Activated CD8-positive, alpha-beta T cell treated with anti-CD3 and anti-CD28 coated beads for 36 hours (primary cell): ENCODE measurements around the gene LY6G5B. TPM values are rescaled to one million over a fixed set of nuclear protein-coding genes. Genes with fewer than 3 reads are reported as not detected.

Source experiments
- ATAC-seq: fragments of 200-7000 bp; cut with Tn5 transposase; one replicate; pipeline ENCODE4 v1.10.0; 2021; ENCODE audit warnings: mild to moderate bottlenecking, moderate library complexity
- CTCF ChIA-PET: fragments of 350-600 bp; sonication (Branson Sonifier 250); formaldehyde crosslinking; loops from one replicate; lab custom pipeline; 2021; ENCODE audit warnings: antibody characterized with exemption; lab: Charles Lee
- POLR2A ChIA-PET: fragments of 350-600 bp; sonication (Branson Sonifier 250); formaldehyde crosslinking; loops from one replicate; lab custom pipeline; 2021; ENCODE audit warnings: antibody characterized with exemption; lab: Charles Lee
- DNase-seq: peaks from one replicate; pipeline ENCODE4 v3.0.0-alpha.2; 2020
- H3K27ac Mint-ChIP-seq: one replicate; pipeline ENCODE4 v1.8.0; 2021; ENCODE audit warnings: mild to moderate bottlenecking, mixed read lengths
- H3K27me3 Mint-ChIP-seq: one replicate; pipeline ENCODE4 v1.8.0; 2021; ENCODE audit warnings: mixed read lengths
- H3K36me3 Mint-ChIP-seq: one replicate; pipeline ENCODE4 v1.8.0; 2021; ENCODE audit warnings: low read depth, mixed read lengths
- H3K4me1 Mint-ChIP-seq: one replicate; pipeline ENCODE4 v1.8.0; 2021; ENCODE audit warnings: low read depth, mixed read lengths
- H3K4me3 Mint-ChIP-seq: one replicate; pipeline ENCODE4 v1.8.0; 2021; ENCODE audit warnings: mild to moderate bottlenecking, moderate library complexity, mixed read lengths
- H3K9me3 Mint-ChIP-seq: one replicate; pipeline ENCODE4 v1.8.0; 2021; ENCODE audit warnings: mixed read lengths
- intact Hi-C: fragments of 100-400 bp; cut with micrococcal nuclease; formaldehyde crosslinking; loops from one replicate; pipeline ENCODE4 v1.10.0; 2022
- total RNA-seq, 2 experiments: library from RNA; stranded (reverse); gene quantifications; one replicate each; pipeline ENCODE4 v1.2.3, GENCODE V29; 2021
- TF ChIP-seq, protein P1 (sequence below): fragments of 200-600 bp; IDR thresholded peaks from one replicate; pipeline ENCODE4 v1.8.0; 2022; ENCODE audit warnings: antibody characterized with exemption, mild to moderate bottlenecking

LY6G5B gene
- total RNA-seq, 2 experiments from 2014 or later = 14.7 to 16.1 TPM

DNA sequence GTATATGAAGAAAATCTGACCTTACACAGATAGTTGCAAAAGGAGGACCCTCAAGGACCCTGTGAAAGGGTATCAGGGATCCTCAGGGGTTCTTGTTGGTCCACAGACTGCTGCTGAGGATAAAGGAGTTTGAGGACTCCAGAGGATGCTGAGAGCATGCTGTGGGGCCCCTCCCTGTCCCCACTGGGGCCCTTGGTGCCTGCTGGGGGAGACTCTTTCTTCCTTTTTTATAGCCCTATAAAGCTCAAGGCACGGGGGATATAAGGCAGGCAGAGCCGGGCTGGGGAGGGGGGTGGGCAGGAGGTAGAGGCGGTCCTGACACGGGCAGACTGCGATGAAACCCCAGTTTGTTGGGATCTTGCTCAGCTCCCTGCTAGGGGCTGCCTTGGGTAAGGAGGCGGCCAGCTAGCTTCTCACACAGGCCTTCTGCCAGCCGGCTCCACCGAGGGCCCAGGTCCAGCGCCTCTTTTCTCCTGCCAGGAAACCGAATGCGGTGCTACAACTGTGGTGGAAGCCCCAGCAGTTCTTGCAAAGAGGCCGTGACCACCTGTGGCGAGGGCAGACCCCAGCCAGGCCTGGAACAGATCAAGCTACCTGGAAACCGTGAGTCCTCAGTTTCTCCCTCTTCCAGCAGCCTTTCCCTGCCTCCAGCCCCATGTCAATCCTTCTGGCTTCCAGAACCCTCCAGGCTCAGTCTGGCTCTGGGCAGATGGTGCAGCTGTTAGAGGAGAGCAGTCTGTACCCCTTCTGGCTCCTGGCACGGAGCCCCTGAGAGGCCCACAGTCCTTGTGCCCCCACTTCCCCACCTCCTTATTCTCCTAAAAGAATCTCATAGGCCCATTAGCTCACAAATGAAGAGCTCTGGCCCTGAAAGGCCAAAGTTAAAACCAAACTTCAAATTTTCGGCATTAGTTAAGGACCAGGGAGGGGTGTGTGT lies 45.5 kb downstream of the LY6G5B start, which contains the start of gene LY6G6D:
Gene LY6G6D, plus strand, starts transcription at position 327 of the 937 bp plus-strand sequence. Its CDS starts 8 bp downstream, at position 335.
- Mint-ChIP-seq H3K4me3 (no peak within 1 kb of the TSS), H3K9me3 (no peaks in the 10 kb centered on the region), H3K27me3 (no peaks in the 10 kb centered on the region), H3K4me1 (peaks cover 14% of the 10 kb centered on the region), H3K36me3 (no peaks in the 10 kb centered on the region), H3K27ac (no peak within 1 kb of the TSS)
- ATAC-seq (no peak), DNase-seq (no peak)
- TF ChIP-seq, protein P1, sequence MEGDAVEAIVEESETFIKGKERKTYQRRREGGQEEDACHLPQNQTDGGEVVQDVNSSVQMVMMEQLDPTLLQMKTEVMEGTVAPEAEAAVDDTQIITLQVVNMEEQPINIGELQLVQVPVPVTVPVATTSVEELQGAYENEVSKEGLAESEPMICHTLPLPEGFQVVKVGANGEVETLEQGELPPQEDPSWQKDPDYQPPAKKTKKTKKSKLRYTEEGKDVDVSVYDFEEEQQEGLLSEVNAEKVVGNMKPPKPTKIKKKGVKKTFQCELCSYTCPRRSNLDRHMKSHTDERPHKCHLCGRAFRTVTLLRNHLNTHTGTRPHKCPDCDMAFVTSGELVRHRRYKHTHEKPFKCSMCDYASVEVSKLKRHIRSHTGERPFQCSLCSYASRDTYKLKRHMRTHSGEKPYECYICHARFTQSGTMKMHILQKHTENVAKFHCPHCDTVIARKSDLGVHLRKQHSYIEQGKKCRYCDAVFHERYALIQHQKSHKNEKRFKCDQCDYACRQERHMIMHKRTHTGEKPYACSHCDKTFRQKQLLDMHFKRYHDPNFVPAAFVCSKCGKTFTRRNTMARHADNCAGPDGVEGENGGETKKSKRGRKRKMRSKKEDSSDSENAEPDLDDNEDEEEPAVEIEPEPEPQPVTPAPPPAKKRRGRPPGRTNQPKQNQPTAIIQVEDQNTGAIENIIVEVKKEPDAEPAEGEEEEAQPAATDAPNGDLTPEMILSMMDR = no peak
- ChIA-PET CTCF (interaction anchor here (1.2 to 2.7 kb wide), 5 partner anchors 14 to 91 kb away, joined by 3 to 11 read pairs (median 5); partner anchors contain the start of gene DDAH2), POLR2A (interaction anchor here (0.6 to 2.8 kb wide), 4 partner anchors 9 to 51 kb away, joined by 3 to 11 read pairs (median 4); partner anchors contain the start of genes DDAH2 and GPANK1)
- intact Hi-C loops = no loop called here

DNA sequence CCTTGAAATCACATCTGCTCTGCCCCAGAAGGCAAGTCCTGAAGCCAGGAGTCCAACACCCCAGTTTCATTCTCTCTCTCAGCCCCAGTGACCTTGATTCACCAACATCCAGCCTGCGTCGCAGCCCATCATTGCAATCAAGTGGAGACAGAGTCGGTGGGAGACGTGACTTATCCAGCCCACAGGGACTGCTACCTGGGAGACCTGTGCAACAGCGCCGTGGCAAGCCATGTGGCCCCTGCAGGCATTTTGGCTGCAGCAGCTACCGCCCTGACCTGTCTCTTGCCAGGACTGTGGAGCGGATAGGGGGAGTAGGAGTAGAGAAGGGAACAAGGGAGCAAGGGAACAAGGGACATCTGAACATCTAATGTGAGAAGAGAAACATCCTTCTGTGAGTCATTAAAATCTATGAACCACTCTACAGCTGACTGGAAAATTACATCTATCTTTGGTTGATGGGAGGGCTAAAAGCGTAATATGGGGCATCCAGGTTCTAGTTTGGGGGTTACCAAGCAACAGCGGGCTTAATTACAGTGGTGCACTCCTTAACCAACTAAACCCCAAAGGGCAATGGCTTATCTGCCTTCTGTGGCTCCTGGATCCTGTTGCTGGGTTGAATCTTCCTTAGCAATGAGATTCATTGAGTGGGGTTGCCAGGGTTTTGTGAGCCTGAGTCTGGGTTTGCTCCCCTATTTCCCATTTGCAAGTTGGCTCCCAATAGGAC lies 47.9 kb downstream of the LY6G5B start:
- ChIA-PET CTCF (no interaction called here), POLR2A (no interaction called here)
- intact Hi-C loops = no loop called here
- Mint-ChIP-seq H3K9me3 (no peaks in the 10 kb centered on the region), H3K4me3 (no peak overlapping the region), H3K27ac (no peak overlapping the region), H3K36me3 (no peaks in the 10 kb centered on the region), H3K27me3 (no peaks in the 10 kb centered on the region), H3K4me1 (peaks cover 9% of the 10 kb centered on the region)
- TF ChIP-seq, protein P1 = no peak
- ATAC-seq = no peak
- DNase-seq = no peak

DNA sequence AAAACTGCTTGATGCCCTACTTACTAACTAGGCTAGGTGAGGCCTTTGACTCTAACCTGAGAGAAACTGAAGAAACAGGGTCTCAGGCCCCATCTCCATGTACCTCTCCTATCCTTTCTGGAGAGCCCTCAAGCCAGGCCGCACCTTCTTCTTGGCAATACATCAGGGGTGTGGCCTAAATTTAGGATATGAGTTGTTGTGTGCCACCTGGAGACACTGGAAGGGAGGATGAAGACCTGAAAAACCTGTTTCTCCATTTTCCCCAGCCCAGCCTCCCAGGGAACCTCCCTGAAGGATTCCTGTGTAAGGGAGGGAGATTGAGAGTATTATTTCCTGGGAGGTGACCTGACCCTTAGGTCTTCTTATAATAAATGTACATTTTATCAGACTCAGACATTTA lies 48.5 kb downstream of the LY6G5B start:
- no peaks in the 10 kb centered on the region for H3K9me3 Mint-ChIP-seq
- peaks cover 8% of the 10 kb centered on the region for H3K4me1 Mint-ChIP-seq
- DNase-seq (no peak), ATAC-seq (no peak)
- ChIA-PET POLR2A (no interaction called here), CTCF (interaction anchor here (1.2 kb wide), 1 partner anchor 52 kb away, joined by 3 read pairs; no protein-coding TSS in a partner anchor)
- TF ChIP-seq, protein P1 = no peak
- H3K27ac Mint-ChIP-seq = no peak overlapping the region
- H3K27me3 Mint-ChIP-seq = no peaks in the 10 kb centered on the region
- intact Hi-C loops = no loop called here
- no peak overlapping the region for H3K4me3 Mint-ChIP-seq
- H3K36me3 Mint-ChIP-seq = no peaks in the 10 kb centered on the region

DNA sequence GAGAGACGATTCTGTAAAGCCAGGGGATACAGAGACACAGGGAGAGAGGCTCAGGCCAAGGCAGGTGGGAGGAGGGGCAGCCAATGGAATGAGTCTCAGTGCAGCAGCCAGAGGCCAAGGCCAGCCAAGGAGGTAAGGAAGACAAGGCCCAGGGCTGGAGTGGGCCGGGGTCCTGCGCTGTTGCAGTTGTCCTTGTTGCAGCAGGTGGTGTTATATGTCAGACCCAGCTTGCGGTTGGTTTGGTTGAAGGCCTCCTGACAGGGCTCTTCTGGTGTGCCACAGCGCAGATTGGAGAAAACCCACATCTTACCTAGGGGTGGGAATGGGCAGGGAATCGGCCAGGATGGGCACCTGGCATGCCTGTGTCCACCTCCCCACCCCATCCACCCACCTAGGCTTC lies 49.2 kb downstream of the LY6G5B start:
- DNase-seq (no peak), ATAC-seq (no peak)
- TF ChIP-seq, protein P1 = no peak
- CTCF ChIA-PET = interaction anchor here (1.2 kb wide), 1 partner anchor 51 kb away, joined by 3 read pairs; no protein-coding TSS in a partner anchor
- Mint-ChIP-seq H3K27me3 (no peaks in the 10 kb centered on the region), H3K9me3 (no peaks in the 10 kb centered on the region), H3K36me3 (no peaks in the 10 kb centered on the region), H3K27ac (no peak overlapping the region), H3K4me1 (peaks cover 7% of the 10 kb centered on the region), H3K4me3 (no peak overlapping the region)
- POLR2A ChIA-PET = no interaction called here
- intact Hi-C loops = no loop called here
